C4-2B (cell line): ENCODE data around the gene PSMD3.

Experiments used
- H3K27ac ChIP-seq: fragments of 450-650 bp; 2 replicates; pipeline ENCODE4 v1.5.1; 2017
- CTCF ChIP-seq: fragments of 450-650 bp; conservative IDR thresholded peaks from 2 replicates; pipeline ENCODE4 v1.5.1; 2017; ENCODE audit warnings: mild to moderate bottlenecking
- ZFX ChIP-seq: fragments of 450-650 bp; IDR thresholded peaks from 2 replicates; pipeline ENCODE4 v1.6.1; 2017

Gene PSMD3

GRCh38 chr17:39981207-39981741, 667 bp downstream of the PSMD3 start:
- peak overlapping the region; percentile 97 for H3K27ac ChIP-seq
- TF ChIP-seq ZFX (no peak), CTCF (no peak)

GRCh38 chr17:39981766-39982375, 1.3 kb downstream of the PSMD3 start:
- TF ChIP-seq CTCF (no peak), ZFX (no peak)
- H3K27ac ChIP-seq: peak overlapping the region; percentile 97; the same call in 1 of the 2 replicates

GRCh38 chr17:39988206-39988810, 7.7 kb downstream of the PSMD3 start:
- H3K27ac ChIP-seq: no peak overlapping the region
- TF ChIP-seq ZFX (no peak), CTCF (no peak)

DNA sequence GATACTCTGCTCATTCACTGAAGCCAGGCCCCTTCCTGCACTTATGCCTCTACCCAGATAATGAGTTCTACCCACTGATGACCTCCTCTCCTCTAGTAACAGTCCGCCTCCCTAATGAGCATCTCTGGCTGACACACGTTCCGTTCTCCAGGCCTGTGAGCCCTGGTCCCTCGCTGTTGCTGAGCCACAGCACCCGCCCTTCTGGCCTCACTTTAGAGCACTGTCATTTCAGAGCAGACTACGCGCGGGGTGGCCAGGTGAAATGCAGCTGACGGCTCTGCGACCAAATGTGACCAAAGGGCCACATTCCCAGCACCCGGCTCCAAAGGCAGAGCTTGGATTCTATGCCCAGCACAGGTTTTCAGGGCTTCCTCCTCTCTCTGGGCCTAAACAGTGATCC, 13.8 kb downstream of the PSMD3 start:
- TF ChIP-seq ZFX (no peak), CTCF (no peak)
- no peak overlapping the region for H3K27ac ChIP-seq

- TF ChIP-seq CTCF: no peak
- TF ChIP-seq ZFX: no peak
- H3K27ac ChIP-seq: no peak overlapping the region
Measured at GRCh38 chr17:39995438-39995837, 14.8 kb downstream of the PSMD3 start.

DNA sequence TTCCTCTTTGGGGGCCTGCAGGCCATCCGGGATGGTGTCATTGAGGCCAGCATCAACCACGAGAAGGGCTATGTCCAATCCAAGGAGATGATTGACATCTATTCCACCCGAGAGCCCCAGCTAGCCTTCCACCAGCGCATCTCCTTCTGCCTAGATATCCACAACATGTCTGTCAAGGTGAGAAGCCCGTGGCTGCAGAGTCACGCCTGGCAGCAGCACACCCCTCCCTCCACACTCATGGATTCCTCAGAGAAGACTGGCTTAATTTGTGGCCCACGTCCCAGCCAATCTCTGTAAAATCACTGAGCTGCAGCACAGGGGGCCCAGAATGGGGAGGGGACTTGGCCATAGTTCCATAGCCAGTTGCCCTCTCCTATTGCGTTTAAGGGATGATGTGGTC, 15.6 kb downstream of the PSMD3 start:
- no peak overlapping the region for H3K27ac ChIP-seq
- TF ChIP-seq ZFX (no peak), CTCF (no peak)

- TF ChIP-seq ZFX (no peak), CTCF (no peak)
- H3K27ac ChIP-seq: no peak overlapping the region
Measured at GRCh38 chr17:39996800-39997199, 16.2 kb downstream of the PSMD3 start.
